GM12878 (cell line): ENCODE results near the gene HERC4. TPM values are rescaled to one million over a fixed set of nuclear protein-coding genes. Genes with fewer than 3 reads are reported as not detected.

ENCODE experiments used
- ATAC-seq: fragments of 200-7000 bp; cut with Tn5 transposase; 3 replicates; pipeline ENCODE4 v1.9.1; 2020; ENCODE audit warnings: mild to moderate bottlenecking, moderate library complexity
- BruUV-seq: library from RNA; stranded (reverse); fragments of 400-500 nt; replicated peaks from 2 replicates; lab custom pipeline; 2021; lab: Mats Ljungman, UMichigan
- CTCF ChIA-PET: fragments of 300-600 bp; sonication (Branson Sonifier 250); formaldehyde crosslinking; extraction: SDS; loops from one replicate; lab custom pipeline; 2021; ENCODE audit warnings: inconsistent platforms; lab: Yijun Ruan, JAX
- POLR2A ChIA-PET: fragments of 350-600 bp; formaldehyde crosslinking; extraction: SDS; loops from one replicate; lab custom pipeline; 2021; ENCODE audit warnings: inconsistent platforms; lab: Charles Lee
- RAD21 ChIA-PET: fragments of 300-600 bp; sonication (Branson Sonifier 250); formaldehyde crosslinking; loops from one replicate; lab custom pipeline; 2023; ENCODE audit warnings: antibody characterized with exemption; ENCODE audit not compliant: unreplicated experiment; lab: Charles Lee
- SMC1A ChIA-PET: fragments of 300-600 bp; sonication (Branson Sonifier 250); formaldehyde crosslinking; loops from one replicate; lab custom pipeline; 2023; ENCODE audit not compliant: unreplicated experiment, uncharacterized antibody; lab: Charles Lee
- DNase-seq: peaks from one replicate; pipeline ENCODE4 v3.0.0-alpha.2; 2011; ENCODE audit warnings: low read depth, low spot score
- FAIRE-seq: peaks from 3 replicates; lab custom pipeline; 2011; peaks lifted over from hg19 to GRCh38; lab: Jason Lieb, UNC
- H2AFZ ChIP-seq: 2 replicates; pipeline ENCODE4 v1.6.0; 2011; ENCODE audit warnings: low read depth, low read length, control low read depth; ENCODE audit not compliant: control insufficient read depth
- H3K27ac ChIP-seq: 2 replicates; pipeline ENCODE4 v1.5.1; 2011; ENCODE audit warnings: control low read depth; ENCODE audit not compliant: control insufficient read depth, insufficient read depth
- H3K27me3 ChIP-seq, 2 experiments: replicated peaks in 1 of 2; 2 replicates each; pipeline versions ENCODE4 v1.6.0 to v1.6.1; 2011; ENCODE audit warnings: low read length in 1 of 2; ENCODE audit not compliant: control insufficient read depth in 2 of 2, insufficient read depth in 2 of 2
- H3K36me3 ChIP-seq, 2 experiments: 2 replicates each; pipeline ENCODE4 v1.5.1; 2011; ENCODE audit warnings: low read length in 1 of 2; ENCODE audit not compliant: control insufficient read depth in 2 of 2, insufficient read depth in 2 of 2
- H3K4me1 ChIP-seq: 2 replicates; pipeline ENCODE4 v1.6.1; 2011; ENCODE audit warnings: mild to moderate bottlenecking, low read length, moderate library complexity, mixed read lengths; ENCODE audit not compliant: control insufficient read depth, insufficient read depth
- H3K4me2 ChIP-seq: 2 replicates; pipeline ENCODE4 v1.6.0; 2011; ENCODE audit warnings: control low read depth; ENCODE audit not compliant: control insufficient read depth, insufficient read depth
- H3K4me3 ChIP-seq: fragments of 200-600 bp; sonication (generic); 2 replicates; pipeline ENCODE4 v1.5.1; 2016
- H3K79me2 ChIP-seq: 2 replicates; pipeline ENCODE4 v1.6.0; 2011; ENCODE audit warnings: low read length; ENCODE audit not compliant: control insufficient read depth, insufficient read depth
- H3K9ac ChIP-seq: 2 replicates; pipeline ENCODE4 v1.8.0; 2011; ENCODE audit warnings: low read length, control low read depth, mixed read lengths; ENCODE audit not compliant: control insufficient read depth, insufficient read depth
- H3K9me3 ChIP-seq: replicated peaks from 3 replicates; pipeline ENCODE4 v1.5.1; 2011; ENCODE audit warnings: mild to moderate bottlenecking, low read length; ENCODE audit not compliant: control insufficient read depth, insufficient read depth
- H4K20me1 ChIP-seq: 2 replicates; pipeline ENCODE4 v1.6.0; 2011; ENCODE audit not compliant: control insufficient read depth, insufficient read depth
- BRCA1 ChIP-seq: IDR thresholded peaks from 2 replicates; pipeline ENCODE4 v1.6.1; 2011; ENCODE audit warnings: low read depth, low read length, improper control_type of control experiment
- CBFB ChIP-seq: IDR thresholded peaks from 2 replicates; pipeline ENCODE4 v1.6.1; 2016; ENCODE audit warnings: antibody characterized with exemption, low read depth
- CEBPB ChIP-seq, 2 experiments: fragments of 150-350 bp in 1 of 2; IDR thresholded peaks; 2 replicates each; pipeline ENCODE4 v1.6.1; 2012 to 2014; ENCODE audit warnings: low read depth in 2 of 2, low read length in 2 of 2, borderline replicate concordance in 1 of 2, inconsistent platforms in 1 of 2
- EZH2 ChIP-seq: IDR thresholded peaks from 2 replicates; pipeline ENCODE4 v1.6.1; 2012; ENCODE audit warnings: low read depth, mild to moderate bottlenecking, control low read depth, inconsistent platforms, low read length, borderline replicate concordance; ENCODE audit not compliant: control insufficient read depth
- HCFC1 ChIP-seq: fragments of 150-350 bp; IDR thresholded peaks from 2 replicates; pipeline ENCODE4 v1.6.1; 2014; ENCODE audit warnings: low read length
- IRF3 ChIP-seq: fragments of 450-650 bp; IDR thresholded peaks from 2 replicates; pipeline ENCODE4 v1.6.1; 2014; ENCODE audit warnings: mild to moderate bottlenecking
- MTA2 ChIP-seq: fragments of 450-650 bp; IDR thresholded peaks from 2 replicates; pipeline ENCODE4 v1.6.1; 2016; ENCODE audit warnings: low read depth, mild to moderate bottlenecking, moderate library complexity
- MTA3 ChIP-seq: IDR thresholded peaks from 2 replicates; pipeline ENCODE4 v1.6.1; 2012; ENCODE audit warnings: low read length, inconsistent platforms, borderline replicate concordance
- NBN ChIP-seq: fragments of 450-650 bp; IDR thresholded peaks from 2 replicates; pipeline ENCODE4 v1.6.1; 2016
- NFIC ChIP-seq: IDR thresholded peaks from 2 replicates; pipeline ENCODE4 v1.6.1; 2012; ENCODE audit warnings: low read depth, mild to moderate bottlenecking, inconsistent platforms, low read length, moderate library complexity
- NFXL1 ChIP-seq: fragments of 450-650 bp; IDR thresholded peaks from 2 replicates; pipeline ENCODE4 v1.6.1; 2017; ENCODE audit warnings: antibody characterized with exemption, mild to moderate bottlenecking, borderline replicate concordance
- NR2C1 ChIP-seq: fragments of 450-650 bp; IDR thresholded peaks from 2 replicates; pipeline ENCODE4 v1.6.1; 2017; ENCODE audit warnings: antibody characterized with exemption, mild to moderate bottlenecking, moderate library complexity
- PBX3 ChIP-seq: IDR thresholded peaks from 2 replicates; pipeline ENCODE4 v1.6.1; 2011; ENCODE audit warnings: mild to moderate bottlenecking, low read depth, low read length, moderate library complexity; ENCODE audit not compliant: insufficient replicate concordance
- POLR2A ChIP-seq: IDR thresholded peaks from 2 replicates; pipeline ENCODE4 v1.6.1; 2011; ENCODE audit warnings: low read depth, mild to moderate bottlenecking, low read length
- REST ChIP-seq: IDR thresholded peaks from 2 replicates; pipeline ENCODE4 v1.6.1; 2012; ENCODE audit warnings: mild to moderate bottlenecking, low read depth, low read length
- SMAD5 ChIP-seq: IDR thresholded peaks from 2 replicates; pipeline ENCODE4 v1.6.1; 2016; ENCODE audit warnings: antibody characterized with exemption, low read depth
- SMC3 ChIP-seq: IDR thresholded peaks from 2 replicates; pipeline ENCODE4 v1.6.1; 2011; ENCODE audit warnings: low read length, improper control_type of control experiment, borderline replicate concordance
- SPI1 ChIP-seq: IDR thresholded peaks from 2 replicates; pipeline ENCODE4 v1.6.1; 2011; ENCODE audit warnings: low read depth, mild to moderate bottlenecking, low read length, moderate library complexity, borderline replicate concordance; ENCODE audit not compliant: insufficient read depth
- TCF3 ChIP-seq: IDR thresholded peaks from 2 replicates; pipeline ENCODE4 v1.6.1; 2012; ENCODE audit warnings: low read depth, mild to moderate bottlenecking, low read length, borderline replicate concordance; ENCODE audit not compliant: insufficient read depth
- WRNIP1 ChIP-seq: IDR thresholded peaks from 2 replicates; pipeline ENCODE4 v1.6.1; 2011; ENCODE audit warnings: low read depth, low read length, improper control_type of control experiment, borderline replicate concordance
- WGBS: methylation state at CpG from one replicate; pipeline ENCODE4 v1.1.6; 2016; ENCODE audit warnings: low lambda C conversion rate; ENCODE audit not compliant: insufficient replicate concordance, insufficient coverage; ENCODE audit errors: missing lambda C conversion rate; 5-methylcytosine and 5-hydroxymethylcytosine counted together
- in situ Hi-C: fragments of 300-500 bp; cut with MboI; formaldehyde crosslinking; loops from 9 replicates; pipeline ENCODE4 v1.14.3; 2018; ENCODE audit warnings: mixed read lengths
- intact Hi-C: fragments of 100-400 bp; cut with micrococcal nuclease; formaldehyde crosslinking; loops from one replicate; pipeline ENCODE4 v1.14.2; 2022; ENCODE audit not compliant: unreplicated experiment
- polyA plus RNA-seq, 11 experiments: library from polyadenylated mRNA; depleted of rRNA in 4 of 11; unstranded in 6 of 11; stranded (reverse) in 5 of 11; fragments of >200 nt; fragmentation: Nextera tagmentation in 4 of 11; fragmentation: Illumina TruSeq in 1 of 11; extraction: Ambion mirVana in 4 of 11; extraction: Trizol in 1 of 11; gene quantifications; 1 replicate in 1 of 11; 2 replicates in 10 of 11; pipeline versions ENCODE4 v1.2.1 to v1.2.3, GENCODE V29; 2011 to 2016; ENCODE audit warnings: inconsistent platforms in 2 of 11, missing spikeins in 2 of 11, low read depth in 1 of 11
- total RNA-seq, 4 experiments: library from RNA; depleted of rRNA in 3 of 4; stranded (reverse); fragments of >200 nt in 3 of 4; fragmentation: Illumina TruSeq in 1 of 4; extraction: Trizol in 1 of 4; gene quantifications; 2 replicates each; pipeline versions ENCODE4 v1.2.1 to v1.2.3, GENCODE V29; 2013 to 2021

The HERC4 gene
- total and polyA plus RNA-seq, 10 of the 15 experiments (the other 5 are each of a cell fraction or from before 2014, with no cell fraction given), result 9.7 to 36.8 (median 23.4) TPM

- TF ChIP-seq REST (no peak), CBFB (no peak)
Observed at GRCh38 chr10:67934336-67934735, 140.7 kb downstream of the HERC4 start (continued).

- Histone ChIP-seq H3K4me3 (no peak overlapping the region), H3K4me1 (no peaks in the 10 kb centered on the region), H4K20me1 (no peaks in the 10 kb centered on the region), H3K4me2 (no peak overlapping the region), H3K36me3 (peaks cover 0 to 3% of the 10 kb centered on the region in 2 experiments; a peak in 2 of 4 replicates), H3K9me3 (no peaks in the 10 kb centered on the region), H3K9ac (no peak overlapping the region), H2AFZ (no peak overlapping the region), H3K79me2 (no peaks in the 10 kb centered on the region), H3K27ac (no peak overlapping the region), H3K27me3 (no peaks in the 10 kb centered on the region)
- in situ Hi-C loops, result no loop called here
- BruUV-seq, result no TSS peak
- FAIRE-seq (no peak), DNase-seq (no peak), ATAC-seq (no peak)
- ChIA-PET SMC1A (no interaction called here), RAD21 (no interaction called here), CTCF (interaction anchor here (1.1 kb wide), 1 partner anchor 145 kb away, joined by 3 read pairs; no protein-coding TSS in a partner anchor), POLR2A (interaction anchor here (0.6 kb wide), 1 partner anchor 63 kb away, joined by 9 read pairs; no protein-coding TSS in a partner anchor)
- 73% methylated on average over 2 of the region's 2 CpGs for WGBS
- intact Hi-C loops, result no loop called here
- no peak for TF ChIP-seq IRF3
- no peak for TF ChIP-seq MTA3
- no peak for TF ChIP-seq CEBPB (IDR thresholded peaks at IDR 0.05; ENCODE audit: borderline replicate concordance in 1 of 2, low read depth in 2 of 2, low read length in 2 of 2)
- no peak for TF ChIP-seq TCF3
- TF ChIP-seq NFXL1, result no peak
- no peak for TF ChIP-seq BRCA1
- no peak for TF ChIP-seq NBN
- TF ChIP-seq NFIC, result no peak
- TF ChIP-seq SMC3, result no peak
- TF ChIP-seq MTA2, result no peak
- TF ChIP-seq SMAD5, result no peak
- TF ChIP-seq EZH2, result no peak
- no peak for TF ChIP-seq WRNIP1
- no peak for TF ChIP-seq POLR2A
- TF ChIP-seq HCFC1, result no peak
- no peak for TF ChIP-seq NR2C1
- no peak for TF ChIP-seq PBX3
- TF ChIP-seq SPI1, result no peak
Observed at GRCh38 chr10:67933199-67933598, 141.9 kb downstream of the HERC4 start.
